Loucy (cell line): ENCODE results near the gene C1orf167.

Experiments used
- H2AFZ ChIP-seq: fragments of 200-600 bp; sonication (generic); 2 replicates; pipeline ENCODE4 v1.6.0; 2016; ENCODE audit warnings: antibody characterized with exemption, mild to moderate bottlenecking, low read length, moderate library complexity
- H3F3A ChIP-seq: fragments of 200-600 bp; 2 replicates; pipeline ENCODE4 v1.6.0; 2016; ENCODE audit warnings: antibody characterized with exemption, low read depth, mild to moderate bottlenecking
- H3K27me3 ChIP-seq: fragments of 200-600 bp; sonication (generic); 2 replicates; pipeline ENCODE4 v1.6.1; 2014; ENCODE audit warnings: low read length, mild to moderate bottlenecking; ENCODE audit not compliant: insufficient read depth, poor library complexity, severe bottlenecking
- H3K36me3 ChIP-seq: fragments of 200-600 bp; sonication (generic); 2 replicates; pipeline ENCODE4 v1.6.1; 2016; ENCODE audit warnings: low read length; ENCODE audit not compliant: insufficient read depth
- H3K4me1 ChIP-seq: fragments of 200-600 bp; sonication (generic); 2 replicates; pipeline ENCODE4 v1.5.1; 2014; ENCODE audit warnings: low read length, mild to moderate bottlenecking; ENCODE audit not compliant: insufficient read depth, poor library complexity, severe bottlenecking
- H3K4me2 ChIP-seq: fragments of 200-600 bp; sonication (generic); 2 replicates; pipeline ENCODE4 v1.6.0; 2014; ENCODE audit warnings: antibody characterized with exemption, low read length, low read depth, mild to moderate bottlenecking; ENCODE audit not compliant: poor library complexity, severe bottlenecking
- H3K4me3 ChIP-seq: fragments of 200-600 bp; sonication (generic); 2 replicates; pipeline ENCODE4 v1.5.1; 2014; ENCODE audit warnings: low read length, mild to moderate bottlenecking, mixed read lengths; ENCODE audit not compliant: poor library complexity, severe bottlenecking
- H3K79me2 ChIP-seq: fragments of 200-600 bp; sonication (generic); 2 replicates; pipeline ENCODE4 v1.6.1; 2014; ENCODE audit warnings: low read length; ENCODE audit not compliant: insufficient read depth
- H3K9ac ChIP-seq: fragments of 200-600 bp; sonication (generic); 2 replicates; pipeline ENCODE4 v1.6.0; 2014; ENCODE audit warnings: mild to moderate bottlenecking, low read depth, low read length, moderate library complexity; ENCODE audit not compliant: poor library complexity, severe bottlenecking
- H3K9me2 ChIP-seq: fragments of 200-600 bp; sonication (generic); replicated peaks from 2 replicates; pipeline ENCODE4 v1.6.1; 2016; ENCODE audit warnings: low read depth, low read length, mixed read lengths
- H3K9me3 ChIP-seq: fragments of 200-600 bp; sonication (generic); 2 replicates; pipeline ENCODE4 v1.6.1; 2014; ENCODE audit warnings: mild to moderate bottlenecking, antibody characterized with exemption, low read length, low read depth; ENCODE audit not compliant: insufficient read depth
- H4K20me1 ChIP-seq: fragments of 200-600 bp; sonication (generic); 2 replicates; pipeline ENCODE4 v1.6.0; 2014; ENCODE audit warnings: antibody characterized with exemption, low read length, mild to moderate bottlenecking; ENCODE audit not compliant: insufficient read depth, poor library complexity, severe bottlenecking
- EZH2phosphoT487 ChIP-seq: fragments of 200-600 bp; IDR thresholded peaks from 2 replicates; pipeline ENCODE4 v1.6.1; 2018; ENCODE audit warnings: antibody characterized with exemption, mild to moderate bottlenecking, moderate library complexity, borderline replicate concordance
- TF ChIP-seq, protein P1 (sequence below): fragments of 200-600 bp; sonication (generic); conservative IDR thresholded peaks from 2 replicates; pipeline ENCODE4 v1.5.1; 2014; ENCODE audit warnings: mild to moderate bottlenecking, antibody characterized with exemption, low read length

Gene C1orf167

GRCh38 chr1:11714831-11715575 is 47.0 kb upstream of the C1orf167 start:
- Histone ChIP-seq H2AFZ (no peak overlapping the region), H3K9me2 (no peaks in the 10 kb centered on the region), H3F3A (no peaks in the 10 kb centered on the region; the same call in 1 of the 2 replicates), H3K9me3 (no peaks in the 10 kb centered on the region), H3K79me2 (no peaks in the 10 kb centered on the region), H3K4me2 (no peak overlapping the region), H3K9ac (no peak overlapping the region), H3K4me1 (peaks cover 10% of the 10 kb centered on the region), H4K20me1 (no peaks in the 10 kb centered on the region), H3K4me3 (no peak overlapping the region), H3K27me3 (no peaks in the 10 kb centered on the region), H3K36me3 (peaks cover 5% of the 10 kb centered on the region; the same call in 1 of the 2 replicates)
- TF ChIP-seq EZH2phosphoT487 = no peak
- TF ChIP-seq, protein P1, sequence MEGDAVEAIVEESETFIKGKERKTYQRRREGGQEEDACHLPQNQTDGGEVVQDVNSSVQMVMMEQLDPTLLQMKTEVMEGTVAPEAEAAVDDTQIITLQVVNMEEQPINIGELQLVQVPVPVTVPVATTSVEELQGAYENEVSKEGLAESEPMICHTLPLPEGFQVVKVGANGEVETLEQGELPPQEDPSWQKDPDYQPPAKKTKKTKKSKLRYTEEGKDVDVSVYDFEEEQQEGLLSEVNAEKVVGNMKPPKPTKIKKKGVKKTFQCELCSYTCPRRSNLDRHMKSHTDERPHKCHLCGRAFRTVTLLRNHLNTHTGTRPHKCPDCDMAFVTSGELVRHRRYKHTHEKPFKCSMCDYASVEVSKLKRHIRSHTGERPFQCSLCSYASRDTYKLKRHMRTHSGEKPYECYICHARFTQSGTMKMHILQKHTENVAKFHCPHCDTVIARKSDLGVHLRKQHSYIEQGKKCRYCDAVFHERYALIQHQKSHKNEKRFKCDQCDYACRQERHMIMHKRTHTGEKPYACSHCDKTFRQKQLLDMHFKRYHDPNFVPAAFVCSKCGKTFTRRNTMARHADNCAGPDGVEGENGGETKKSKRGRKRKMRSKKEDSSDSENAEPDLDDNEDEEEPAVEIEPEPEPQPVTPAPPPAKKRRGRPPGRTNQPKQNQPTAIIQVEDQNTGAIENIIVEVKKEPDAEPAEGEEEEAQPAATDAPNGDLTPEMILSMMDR = no peak

- Histone ChIP-seq H3K9me2 (no peaks in the 10 kb centered on the region), H3K9ac (peak overlapping the region; percentile 76), H3K27me3 (no peaks in the 10 kb centered on the region), H3K4me3 (peak overlapping the region; percentile 75), H2AFZ (peak overlapping the region; percentile 80), H3K36me3 (no peaks in the 10 kb centered on the region), H3K79me2 (no peaks in the 10 kb centered on the region), H3F3A (no peaks in the 10 kb centered on the region; the same call in 1 of the 2 replicates), H3K9me3 (no peaks in the 10 kb centered on the region), H3K4me2 (peak overlapping the region; percentile 83), H3K4me1 (peaks cover 12% of the 10 kb centered on the region), H4K20me1 (no peaks in the 10 kb centered on the region)
- no peak for TF ChIP-seq EZH2phosphoT487
- TF ChIP-seq, protein P1 = peak; percentile 99
Measured at GRCh38 chr1:11719313-11720032, 42.5 kb upstream of the C1orf167 start.

DNA sequence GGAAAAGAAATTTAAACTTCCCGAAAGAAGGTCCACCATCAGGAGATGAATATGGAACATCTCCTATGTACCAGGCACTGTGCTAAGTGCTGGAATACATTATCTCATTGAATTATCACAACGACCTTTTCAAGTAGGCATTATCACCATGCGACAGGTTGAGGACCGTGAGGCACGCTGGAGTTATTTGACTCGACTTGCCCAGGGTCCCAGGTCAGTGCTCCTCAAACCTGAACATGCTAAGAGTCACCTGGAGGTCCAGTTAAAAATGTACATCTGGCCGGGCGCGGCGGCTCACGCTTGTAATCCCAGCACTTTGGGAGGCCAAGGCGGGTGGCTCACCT is 42.0 kb upstream of the C1orf167 start:
- H3K9me3 ChIP-seq = no peaks in the 10 kb centered on the region
- peaks cover 17% of the 10 kb centered on the region for H3K4me1 ChIP-seq
- no peaks in the 10 kb centered on the region for H3K79me2 ChIP-seq
- no peaks in the 10 kb centered on the region for H3K36me3 ChIP-seq
- H3K4me3 ChIP-seq = peak overlapping the region; percentile 75
- H2AFZ ChIP-seq = no peak overlapping the region; the same call in 1 of the 2 replicates
- no peaks in the 10 kb centered on the region for H3K27me3 ChIP-seq
- TF ChIP-seq, protein P1 = no peak
- TF ChIP-seq EZH2phosphoT487 = no peak
- no peaks in the 10 kb centered on the region for H3K9me2 ChIP-seq
- no peaks in the 10 kb centered on the region; the same call in 1 of the 2 replicates for H3F3A ChIP-seq
- peak overlapping the region; percentile 83 for H3K4me2 ChIP-seq
- H3K9ac ChIP-seq = peak overlapping the region; percentile 76
- no peaks in the 10 kb centered on the region for H4K20me1 ChIP-seq
